Stimulated activated CD4-positive, alpha-beta T cell treated with anti-CD3 and anti-CD28 coated beads, Interleukin-1b, Interleukin-23, amount 100 ng/mL, for 4 hours (primary cell): ENCODE results near the gene RIC1.
"Not testable (repeated sequence)": the region's sequence is repeated elsewhere in the genome, so short reads cannot be mapped to it uniquely, and the experiment has no call there.

Source experiments
- DNase-seq, 2 donors: peaks; one replicate each; pipeline ENCODE4 v3.0.0-alpha.2; 2020; ENCODE audit warnings: low read depth in 2 of 2

Gene RIC1

DNA sequence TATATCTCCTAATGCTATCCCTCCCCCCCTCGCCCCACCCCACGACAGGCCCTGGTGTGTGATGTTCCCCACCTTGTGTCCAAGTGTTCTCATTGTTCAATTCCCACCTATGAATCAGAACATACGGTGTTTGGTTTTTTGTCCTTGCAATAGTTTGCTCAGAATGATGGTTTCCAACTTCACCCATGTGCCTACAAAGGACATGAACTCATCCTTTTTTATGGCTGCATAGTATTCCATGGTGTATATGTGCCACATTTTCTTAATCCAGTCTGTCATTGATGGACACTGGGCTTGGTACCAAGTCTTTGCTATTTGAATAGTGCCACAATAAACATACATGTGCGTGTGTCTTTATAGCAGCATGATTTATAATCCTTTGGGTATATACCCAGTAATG lies 93.8 kb downstream of the RIC1 start:
- DNase-seq = not testable (repeated sequence)

DNA sequence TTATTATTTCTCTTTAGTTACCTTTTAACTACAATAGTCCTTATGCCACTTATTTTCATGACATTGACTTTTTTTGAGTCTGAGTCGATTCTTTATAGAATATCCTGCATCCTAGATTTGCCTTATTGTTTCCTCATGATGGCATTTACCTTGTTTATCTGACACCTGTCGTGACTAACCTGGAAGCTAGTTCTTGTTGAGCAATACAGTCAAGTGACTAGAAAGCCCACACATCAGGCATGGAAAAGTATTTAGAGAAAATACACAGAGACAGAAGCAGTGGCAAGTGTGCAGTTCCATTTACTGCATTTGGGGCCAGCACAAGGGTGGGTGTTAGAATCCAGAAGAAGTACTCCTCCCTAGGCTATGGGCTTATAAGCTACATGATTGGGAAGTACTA lies 106.2 kb downstream of the RIC1 start:
- DNase-seq = no peak

DNA sequence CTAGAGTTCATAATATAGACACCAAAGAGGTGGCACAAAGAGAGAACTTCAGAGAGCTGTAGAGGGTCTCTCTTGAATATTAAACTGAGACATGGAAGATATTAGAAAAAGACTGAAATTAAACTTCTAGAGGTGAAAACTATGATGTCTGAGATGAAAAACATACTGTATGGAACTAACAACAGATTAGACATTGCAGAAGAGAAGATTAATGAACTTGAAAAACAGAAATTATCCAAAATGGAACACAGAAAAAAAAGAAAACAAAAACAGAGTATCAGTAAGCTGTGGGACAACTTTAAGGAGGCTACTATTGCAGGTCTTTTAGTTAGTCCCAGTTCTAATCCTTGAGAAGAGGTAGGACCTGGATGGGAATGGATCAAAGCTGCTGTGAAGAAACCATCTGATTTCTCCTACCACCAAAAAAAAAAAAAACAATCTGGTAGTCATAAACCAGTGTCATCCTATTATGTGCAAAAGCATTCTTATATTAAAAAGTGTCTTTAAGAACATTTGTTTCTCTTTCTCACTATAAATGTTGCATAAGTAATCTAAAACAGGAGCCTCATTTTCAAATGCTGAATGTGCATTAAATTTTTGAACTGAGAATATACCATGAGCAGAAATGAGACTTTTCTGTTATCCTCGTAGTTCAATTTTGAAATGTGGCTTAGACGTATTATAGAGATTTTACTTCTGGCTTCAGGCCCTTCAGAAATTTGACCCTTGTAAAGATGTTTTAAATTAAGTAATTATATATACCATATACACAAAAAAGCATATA lies 107.8 kb downstream of the RIC1 start:
- no peak for DNase-seq

DNA sequence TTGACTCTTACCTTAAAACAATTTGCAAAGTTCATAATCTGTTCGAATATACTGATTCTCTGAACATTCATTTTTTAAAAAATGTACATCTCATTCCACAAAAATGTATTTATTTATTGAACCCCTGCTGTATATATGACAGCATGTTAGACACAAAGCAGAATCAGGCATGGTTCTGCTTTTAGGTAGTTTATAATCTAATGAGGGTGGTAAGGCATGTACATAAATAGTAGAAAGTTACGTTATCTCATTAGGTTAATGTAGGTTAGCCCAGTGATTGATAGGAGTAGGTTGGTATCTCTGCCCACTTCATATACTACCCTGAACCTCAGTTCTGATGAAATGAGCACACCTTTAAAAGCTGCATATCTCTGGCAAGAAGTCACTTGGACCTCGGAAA lies 114.2 kb downstream of the RIC1 start:
- DNase-seq = no peak

DNA sequence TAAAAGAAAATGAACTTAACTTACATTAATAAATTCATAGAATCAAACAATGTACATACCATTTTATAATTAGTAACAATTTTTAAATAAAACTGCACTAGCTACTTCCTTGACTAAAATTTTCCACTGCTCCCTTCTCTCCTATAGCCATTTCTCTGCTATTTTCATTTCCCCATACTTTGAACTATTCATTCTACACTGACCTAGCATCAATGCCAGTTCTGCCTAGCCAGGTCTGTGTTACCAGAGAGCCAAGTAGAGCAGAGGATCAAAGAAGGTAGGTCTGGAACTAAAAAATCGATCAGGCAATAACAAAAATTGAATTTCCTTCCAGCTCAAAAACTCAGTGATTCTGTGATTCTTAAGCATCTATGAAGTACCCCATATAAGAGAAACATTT lies 119.5 kb downstream of the RIC1 start:
- no peak for DNase-seq

DNA sequence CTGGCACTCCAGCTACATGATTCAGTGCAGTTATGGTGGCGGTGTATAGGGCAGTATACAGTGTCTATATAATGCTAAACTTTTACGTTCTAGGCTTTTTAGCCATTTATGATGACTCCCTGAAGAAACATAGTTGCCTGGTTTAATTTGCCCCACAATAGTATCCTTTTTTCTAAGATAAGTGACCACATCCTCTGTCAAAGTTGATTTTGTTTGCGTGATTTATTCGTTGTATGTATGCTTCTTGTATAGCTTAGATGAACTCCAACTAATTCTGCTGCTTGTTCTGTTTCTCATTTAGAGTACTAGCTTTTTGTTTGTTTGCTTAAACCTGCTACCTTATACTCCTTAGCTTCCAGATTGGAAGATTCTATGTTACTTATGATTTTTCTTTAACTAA lies 120.4 kb downstream of the RIC1 start:
- DNase-seq = no peak

DNA sequence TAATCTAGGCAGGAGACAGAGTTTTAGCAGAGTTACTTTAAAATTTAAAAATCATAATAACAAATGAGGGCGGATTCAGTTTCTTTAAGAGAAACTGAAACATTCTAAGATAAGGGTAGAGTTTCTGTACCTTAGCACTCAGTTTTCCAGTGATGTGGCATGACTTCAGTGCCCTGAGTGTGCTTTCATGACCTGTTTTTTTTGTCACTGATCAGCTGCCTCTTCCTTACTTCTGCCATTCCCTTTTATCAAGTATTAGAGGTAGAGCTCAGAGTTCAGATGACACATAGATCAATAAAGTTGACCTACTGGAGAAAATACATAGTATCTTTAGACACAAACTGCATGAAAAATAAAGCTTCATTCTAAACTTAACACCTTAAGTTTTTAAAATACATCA lies 121.7 kb downstream of the RIC1 start:
- no peak for DNase-seq

DNA sequence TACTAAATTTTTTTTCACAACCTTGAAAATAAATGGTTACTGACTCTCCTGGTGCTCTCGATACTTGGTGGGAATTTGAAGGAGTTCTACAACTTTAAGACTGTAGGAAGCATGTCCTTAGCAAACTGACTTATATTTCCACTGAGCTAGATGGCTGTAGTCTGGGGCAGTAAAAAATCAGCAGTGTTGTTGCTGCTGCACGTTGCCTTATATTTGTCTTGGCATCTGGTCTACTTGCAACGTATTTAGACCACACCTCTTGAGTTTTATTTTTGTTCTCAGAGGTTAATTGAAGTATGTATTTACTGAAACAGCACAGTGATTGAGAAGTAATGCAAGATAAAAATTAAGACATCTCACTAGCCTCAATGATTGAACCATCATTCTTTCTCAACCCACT lies 127.7 kb downstream of the RIC1 start:
- DNase-seq = no peak

DNA sequence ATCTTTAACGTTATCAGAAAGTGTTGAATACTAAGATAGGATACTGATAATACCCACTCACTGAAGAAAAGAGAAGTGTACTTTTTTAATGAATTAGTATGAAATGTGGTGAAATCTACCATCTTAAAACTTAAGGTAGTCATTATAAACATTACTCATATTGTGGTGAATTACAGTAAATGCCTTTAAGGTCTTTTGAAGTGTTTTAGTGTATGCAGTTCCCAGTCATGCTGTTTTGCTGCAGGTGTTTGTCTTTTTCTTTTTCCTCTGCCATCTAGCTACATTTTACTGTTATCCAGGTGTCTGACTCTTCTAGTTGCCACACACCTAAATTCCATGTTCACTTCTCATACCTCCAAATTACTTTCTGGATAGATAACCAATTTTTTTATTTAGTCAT lies 131.4 kb downstream of the RIC1 start:
- no peak for DNase-seq

DNA sequence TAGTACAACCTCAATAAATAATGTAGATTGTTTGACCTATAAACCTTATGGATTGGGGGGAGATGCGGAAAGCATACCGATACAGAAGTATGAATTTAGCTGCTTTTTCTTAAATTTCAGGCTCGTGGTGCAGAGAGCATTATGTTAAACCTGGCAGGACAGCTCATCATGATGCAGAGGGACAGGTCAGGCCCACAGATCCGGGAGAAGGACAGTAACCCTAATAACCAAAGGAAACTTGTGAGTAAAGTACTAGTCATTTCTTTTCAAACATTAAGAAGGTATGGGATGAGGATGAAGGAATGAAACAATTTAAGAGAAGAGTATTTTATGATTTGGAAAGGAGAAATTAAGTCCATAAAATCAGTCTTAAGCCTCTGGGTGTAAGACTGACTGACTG lies 133.5 kb downstream of the RIC1 start:
- DNase-seq = no peak

DNA sequence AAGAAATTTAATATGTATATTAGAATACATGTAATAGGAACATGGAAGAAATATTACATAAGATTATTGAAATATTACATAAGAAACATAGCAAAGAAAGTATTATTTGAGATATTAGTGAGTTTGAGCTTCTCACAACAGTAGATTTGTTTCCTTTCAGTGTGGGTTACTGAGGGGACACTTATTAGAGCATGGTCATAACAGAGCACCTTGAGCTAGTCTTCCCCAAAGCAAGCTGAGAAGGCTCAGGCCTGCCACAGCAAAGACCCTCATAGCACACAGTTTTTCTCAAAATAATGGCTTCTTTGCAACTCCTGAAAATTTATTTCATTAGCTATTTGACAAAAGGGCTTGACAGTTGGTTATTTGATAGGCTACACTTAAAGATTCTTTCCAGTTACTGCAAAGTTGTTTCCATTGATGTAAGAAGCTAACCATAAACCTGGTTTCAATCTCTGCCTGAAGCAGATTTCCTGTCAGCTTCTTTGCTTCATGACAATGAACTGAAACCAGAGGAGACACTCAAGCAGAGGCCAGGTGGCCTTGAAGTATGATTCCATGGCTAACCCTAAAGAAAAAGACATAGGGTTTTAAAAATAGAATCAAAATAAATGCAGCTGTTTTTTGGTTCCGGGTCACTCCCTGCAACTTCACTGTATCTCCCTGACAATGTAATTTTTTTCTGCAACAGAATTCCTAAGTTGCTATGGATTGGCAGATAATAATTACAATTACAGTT lies 135.4 kb downstream of the RIC1 start:
- no peak for DNase-seq

DNA sequence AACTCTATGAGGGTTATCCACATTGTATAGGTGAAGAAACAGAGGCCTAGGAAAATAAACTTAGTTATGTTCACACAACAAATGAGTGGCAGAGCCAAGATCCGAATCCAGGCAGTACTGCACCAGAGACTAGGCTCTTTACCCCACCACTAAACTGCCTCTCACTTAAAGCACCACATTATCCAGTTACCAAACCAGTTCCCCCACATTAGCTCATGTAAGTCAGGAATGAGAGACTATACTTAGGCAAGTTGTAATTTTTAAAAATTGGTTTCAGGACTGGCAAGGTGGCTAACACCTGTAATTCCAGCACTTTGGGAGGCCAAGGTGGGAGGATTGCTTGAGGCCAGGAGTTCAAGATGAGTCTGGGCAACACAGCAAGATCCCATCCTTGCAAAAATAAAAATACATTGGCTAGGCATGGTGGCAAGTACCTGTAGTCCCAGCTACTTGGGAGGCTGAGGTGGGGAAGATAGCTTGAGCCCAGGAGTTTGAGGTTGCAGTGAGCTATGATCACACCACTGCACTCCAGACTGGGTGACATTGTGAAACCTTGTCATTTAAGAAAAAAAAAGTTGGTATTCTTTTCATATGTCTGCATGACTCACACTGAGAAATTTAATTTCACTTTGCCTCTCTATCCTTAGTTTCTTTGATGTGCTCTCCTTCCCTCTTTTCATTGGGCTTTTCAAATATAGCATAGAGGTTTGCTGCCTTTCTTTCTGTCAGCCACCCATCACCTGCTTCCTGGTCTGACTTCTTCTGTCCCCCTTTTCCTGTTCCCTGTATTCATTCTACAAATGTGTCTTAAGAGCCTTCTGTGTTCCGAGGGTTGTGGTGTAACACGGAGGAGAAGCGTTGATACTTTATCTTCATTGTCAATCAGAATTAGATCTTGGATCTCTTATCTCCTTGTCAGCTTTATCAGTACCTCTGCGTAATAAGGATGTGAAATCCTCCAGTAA lies 139.3 kb downstream of the RIC1 start:
- DNase-seq = no peak

DNA sequence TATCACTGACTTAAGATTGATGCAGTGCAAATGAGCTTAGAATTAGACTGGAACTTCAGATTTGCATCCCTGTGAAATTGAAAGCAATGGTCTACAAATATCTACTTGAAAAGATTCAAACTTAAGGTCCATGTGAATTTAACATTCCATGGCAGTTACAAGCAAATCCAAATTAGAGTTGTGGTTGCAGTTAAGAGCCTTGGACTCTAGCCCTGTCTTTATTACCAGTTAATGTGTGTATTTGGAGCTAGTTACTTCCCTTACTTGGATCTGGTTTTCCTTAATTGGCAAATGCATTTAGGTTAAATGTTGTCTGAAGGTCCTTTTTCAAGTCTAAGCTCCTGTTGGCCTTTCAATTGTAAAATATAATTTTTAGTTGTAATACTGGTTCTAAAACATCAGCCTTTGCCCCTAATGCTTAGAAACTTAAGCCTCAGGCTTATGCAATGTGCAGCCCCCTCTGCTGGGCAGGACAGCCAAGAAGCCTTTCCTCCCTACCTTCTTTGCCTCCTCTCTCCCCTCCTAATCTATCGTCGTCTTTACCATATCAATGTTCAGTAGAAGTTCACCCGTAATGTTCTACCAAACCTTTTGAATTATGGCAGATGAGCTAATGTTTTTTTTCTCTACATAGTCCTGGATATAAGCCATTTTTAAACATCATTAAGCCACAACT lies 144.6 kb downstream of the RIC1 start:
- DNase-seq = no peak

DNA sequence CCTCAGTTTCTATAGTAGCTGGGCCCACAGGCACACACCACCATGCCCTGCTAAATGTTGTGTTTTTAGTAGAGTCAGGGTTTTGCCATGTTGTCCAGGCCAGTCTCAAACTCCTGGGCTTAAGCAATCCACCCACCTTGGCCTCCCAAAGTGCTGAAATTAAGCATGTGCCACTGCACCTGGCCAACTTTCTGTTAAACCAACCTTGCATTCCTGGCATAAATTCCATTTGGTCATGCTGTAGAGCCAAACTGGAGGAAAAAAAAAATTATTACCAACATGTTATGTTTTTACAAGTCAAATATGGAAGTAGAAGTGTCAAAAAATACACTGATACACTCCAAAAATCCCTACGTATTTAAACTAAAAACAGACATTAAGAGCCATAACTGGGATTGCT lies 149.9 kb downstream of the RIC1 start:
- DNase-seq = no peak

DNA sequence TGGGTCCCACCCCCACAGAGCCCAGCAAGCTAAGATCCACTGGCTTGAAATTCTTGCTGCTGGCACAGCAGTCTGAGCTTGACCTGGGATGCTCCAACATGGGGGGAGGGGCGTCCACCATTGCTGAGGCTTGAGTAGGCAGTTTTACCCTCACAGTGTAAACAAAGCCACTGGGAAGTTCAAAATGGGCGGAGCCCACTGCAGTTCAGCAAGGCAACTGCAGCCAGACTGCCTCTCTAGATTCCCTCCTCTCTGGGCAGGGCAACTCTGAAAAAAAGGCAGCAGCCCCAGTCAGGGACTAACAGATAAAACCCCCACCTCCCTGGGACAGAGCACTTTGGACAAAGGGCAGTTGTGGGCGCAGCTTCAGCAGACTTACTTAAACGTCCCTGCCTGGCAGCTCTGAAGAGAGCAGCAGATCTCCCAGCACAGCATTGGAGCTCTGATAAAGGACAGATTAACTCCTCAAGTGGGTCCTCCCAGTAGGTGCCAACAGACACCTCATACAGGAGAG lies 150.9 kb downstream of the RIC1 start:
- not testable (repeated sequence) for DNase-seq

DNA sequence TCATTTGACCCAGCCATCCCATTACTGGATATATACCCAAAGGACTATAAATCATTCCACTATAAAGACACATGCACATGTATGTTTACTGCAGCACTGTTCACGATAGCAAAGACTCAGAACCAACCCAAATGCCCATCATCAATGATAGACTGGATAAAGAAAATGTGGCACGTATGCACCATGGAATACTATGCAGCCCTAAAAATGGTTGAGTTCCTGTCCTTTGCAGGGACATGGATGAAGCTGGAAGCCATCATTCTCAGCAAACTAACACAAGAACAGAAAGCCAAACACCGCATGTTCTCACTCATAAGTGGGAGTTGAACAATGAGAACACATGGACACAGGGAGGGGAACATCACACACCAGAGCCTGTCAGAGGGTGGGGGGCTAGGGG lies 154.5 kb downstream of the RIC1 start:
- not testable (repeated sequence) for DNase-seq

DNA sequence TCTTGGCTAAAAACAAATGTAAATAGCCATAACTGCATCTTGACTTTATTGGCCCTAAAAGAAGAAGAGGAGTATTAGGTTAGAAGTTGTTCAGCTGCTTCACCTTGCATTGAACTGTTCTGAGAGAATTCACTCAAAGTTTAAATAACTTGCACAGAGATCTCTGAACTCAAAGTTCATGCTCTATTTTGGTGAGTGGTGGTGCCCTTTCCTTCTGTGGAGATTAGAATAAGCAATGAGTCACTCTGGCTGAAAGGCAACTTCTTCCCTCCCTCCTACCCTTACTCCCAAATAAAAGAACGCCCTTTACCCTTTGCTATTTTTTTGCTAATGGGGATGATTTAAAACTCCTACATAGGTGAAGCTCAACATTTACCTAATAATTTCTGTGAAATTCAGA lies 155.1 kb downstream of the RIC1 start:
- DNase-seq = no peak

DNA sequence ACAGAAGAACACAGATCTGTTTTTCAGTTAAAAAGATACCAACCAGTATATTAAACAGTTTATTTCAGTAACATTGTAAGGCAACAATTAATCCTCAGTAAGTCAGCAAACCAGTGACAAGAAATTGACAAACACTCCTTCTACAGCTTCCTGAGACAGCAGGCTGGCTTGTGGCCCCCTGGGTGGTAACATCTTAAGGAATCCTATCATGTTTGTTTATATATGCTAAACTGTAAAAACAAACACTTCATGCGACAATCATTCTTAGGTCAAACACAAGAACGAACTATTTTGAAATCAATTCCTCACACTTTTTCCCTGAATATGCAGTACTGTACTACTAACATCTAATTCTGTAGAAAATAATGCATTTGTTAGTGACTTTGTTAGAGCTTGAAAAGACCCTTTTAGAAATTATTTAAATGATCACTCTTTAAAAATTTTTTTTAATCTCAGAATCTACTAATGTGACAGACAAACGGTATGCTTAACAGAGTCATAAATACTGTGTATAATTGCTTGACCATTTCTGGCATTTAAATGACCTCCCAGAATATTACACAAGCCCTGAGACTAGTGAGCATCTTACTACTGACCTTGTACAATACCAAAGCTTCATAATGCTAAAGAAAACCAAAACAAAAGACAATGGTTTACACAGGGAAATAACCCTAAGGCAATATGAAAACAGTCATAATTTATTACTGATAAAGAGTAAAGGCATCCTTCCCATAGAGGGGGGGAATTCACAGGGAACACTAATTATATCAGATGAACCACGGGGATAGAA lies 155.8 kb downstream of the RIC1 start:
- no peak for DNase-seq

DNA sequence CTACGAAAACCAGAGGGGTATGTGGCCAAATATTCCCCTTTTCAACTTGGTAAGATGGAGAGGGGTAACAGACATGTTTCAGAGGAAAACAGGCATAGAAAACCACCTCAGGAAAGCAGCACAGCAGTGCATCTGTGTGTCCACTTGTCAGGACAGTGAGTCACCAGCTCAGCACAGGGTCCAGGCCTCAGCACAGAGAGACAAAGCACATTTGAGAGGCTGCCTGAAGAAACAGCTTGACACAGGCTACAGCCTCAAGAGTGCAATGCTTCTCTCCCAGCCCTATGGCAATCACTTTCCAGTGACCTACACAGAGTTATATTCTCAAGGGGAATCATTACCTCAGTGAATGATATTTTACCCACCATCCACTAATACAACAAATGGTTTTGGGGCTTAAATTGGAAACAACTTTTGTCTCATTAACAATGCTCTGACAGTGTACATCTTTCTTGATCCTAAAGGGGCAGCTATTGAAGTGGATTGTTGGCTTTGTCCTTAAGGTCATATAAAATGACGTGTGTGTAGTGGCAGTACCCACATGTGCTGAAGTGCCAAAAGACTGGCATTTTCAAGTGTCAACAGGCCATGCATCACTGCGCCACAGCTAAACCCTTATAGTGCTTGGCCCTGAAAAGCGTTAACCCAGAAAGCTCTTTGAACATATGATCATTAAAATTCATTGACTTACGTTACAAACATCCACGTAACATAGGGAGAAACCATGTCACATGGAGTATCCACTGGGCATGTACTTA lies 157.6 kb downstream of the RIC1 start:
- no peak for DNase-seq

DNA sequence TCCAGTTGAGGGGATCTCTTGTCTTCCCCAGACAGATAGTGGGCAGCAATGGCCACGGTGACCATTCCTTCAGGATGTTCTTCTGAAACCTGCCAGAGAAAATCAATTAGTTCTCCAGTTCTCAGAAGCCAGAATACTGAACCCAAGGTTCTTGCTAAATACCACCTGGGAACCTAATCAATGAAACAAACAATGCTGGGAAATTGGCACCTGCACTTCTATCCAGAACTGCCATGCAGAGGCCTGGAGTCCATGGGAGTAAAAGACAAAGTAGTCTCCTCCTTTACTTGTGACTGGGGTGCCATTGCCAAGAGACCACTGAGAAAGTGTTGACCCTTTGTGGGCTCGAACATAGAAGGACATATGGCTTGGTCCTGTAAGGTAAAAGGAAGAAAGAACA lies 158.3 kb downstream of the RIC1 start:
- DNase-seq = no peak
